Body of pancreas (tissue), 4 donors: ENCODE results near the gene UNC45B.

ENCODE experiments used
- POLR2A ChIP-seq, 3 donors: fragments of 450-650 bp; IDR thresholded peaks; one replicate each; pipeline ENCODE4 v1.6.1; 2016; ENCODE audit warnings: antibody characterized with exemption in 3 of 3, mild to moderate bottlenecking in 2 of 3
- TF ChIP-seq, protein P1 (sequence below), 7 experiments: fragments of 450-650 bp in 4 of 7; fragments of 200-600 bp in 3 of 7; sonication (generic) in 3 of 7; IDR thresholded peaks; one replicate each; pipeline ENCODE4 v1.5.1; 2016 to 2019; ENCODE audit warnings: antibody characterized with exemption in 7 of 7

GRCh38 chr17:35117984-35118383, 29.6 kb upstream of the UNC45B start:
- TF ChIP-seq, protein P1, sequence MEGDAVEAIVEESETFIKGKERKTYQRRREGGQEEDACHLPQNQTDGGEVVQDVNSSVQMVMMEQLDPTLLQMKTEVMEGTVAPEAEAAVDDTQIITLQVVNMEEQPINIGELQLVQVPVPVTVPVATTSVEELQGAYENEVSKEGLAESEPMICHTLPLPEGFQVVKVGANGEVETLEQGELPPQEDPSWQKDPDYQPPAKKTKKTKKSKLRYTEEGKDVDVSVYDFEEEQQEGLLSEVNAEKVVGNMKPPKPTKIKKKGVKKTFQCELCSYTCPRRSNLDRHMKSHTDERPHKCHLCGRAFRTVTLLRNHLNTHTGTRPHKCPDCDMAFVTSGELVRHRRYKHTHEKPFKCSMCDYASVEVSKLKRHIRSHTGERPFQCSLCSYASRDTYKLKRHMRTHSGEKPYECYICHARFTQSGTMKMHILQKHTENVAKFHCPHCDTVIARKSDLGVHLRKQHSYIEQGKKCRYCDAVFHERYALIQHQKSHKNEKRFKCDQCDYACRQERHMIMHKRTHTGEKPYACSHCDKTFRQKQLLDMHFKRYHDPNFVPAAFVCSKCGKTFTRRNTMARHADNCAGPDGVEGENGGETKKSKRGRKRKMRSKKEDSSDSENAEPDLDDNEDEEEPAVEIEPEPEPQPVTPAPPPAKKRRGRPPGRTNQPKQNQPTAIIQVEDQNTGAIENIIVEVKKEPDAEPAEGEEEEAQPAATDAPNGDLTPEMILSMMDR (IDR thresholded peaks at IDR 0.05): no peak
- TF ChIP-seq POLR2A (IDR thresholded peaks at IDR 0.05): no peak
